ENCODE results near the gene NME8.

DNA sequence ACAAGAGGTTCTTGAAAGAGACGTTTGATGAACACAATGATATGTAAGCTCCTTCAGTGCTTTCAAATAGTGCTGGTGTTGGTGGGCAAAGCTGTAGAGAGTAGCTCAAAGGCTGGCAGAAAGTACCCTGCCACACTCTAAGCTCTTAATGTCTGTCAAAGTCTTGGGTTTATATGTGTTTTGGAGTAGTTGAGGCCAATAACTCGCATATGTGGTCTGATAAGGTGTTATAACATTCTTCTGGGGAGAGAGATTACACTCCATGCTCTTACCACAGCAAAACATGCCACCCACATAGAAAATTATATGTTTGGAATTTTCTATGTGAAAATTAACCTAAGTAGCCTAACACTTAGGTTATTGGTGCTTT, 30.8 kb upstream of the NME8 start:
- TF ChIP-seq EZH2 (optimal IDR thresholded peaks at IDR 0.05; ENCODE audit: low read depth, low read length) (no peak), CTCF (IDR thresholded peaks at IDR 0.05; ENCODE audit: low read length) (no peak), EZH2phosphoT487 (IDR thresholded peaks at IDR 0.05; ENCODE audit: low read length) (no peak)
